HT1080 (cell line): ENCODE data around the gene PSMD11. TPM values are rescaled to one million over a fixed set of nuclear protein-coding genes. Genes with fewer than 3 reads are reported as not detected.
"Not testable (repeated sequence)": the region's sequence is repeated elsewhere in the genome, so short reads cannot be mapped to it uniquely, and the experiment has no call there.

ENCODE experiments used
- DNase-seq: peaks from one replicate; pipeline ENCODE4 v3.0.0-alpha.2; 2015; ENCODE audit warnings: low read depth
- polyA plus RNA-seq, 2 experiments: library from polyadenylated mRNA; depleted of rRNA; stranded (reverse); fragments of >200 nt; gene quantifications; 2 replicates each; pipeline ENCODE4 v1.2.3, GENCODE V29; 2015
- total RNA-seq: library from RNA; depleted of rRNA; stranded (reverse); fragments of >200 nt; shearing (Covaris generic); gene quantifications from 2 replicates; pipeline ENCODE4 v1.2.3, GENCODE V29; 2014; rRNA removed

Gene PSMD11
- total RNA-seq, result 117 and 157 TPM in 2 replicates
- polyA plus RNA-seq (2015; cell fraction: cytosol; rRNA removed), result 106 and 118 TPM in 2 replicates
- polyA plus RNA-seq (2015; cell fraction: nucleus; rRNA removed), result 137 and 142 TPM in 2 replicates

DNA sequence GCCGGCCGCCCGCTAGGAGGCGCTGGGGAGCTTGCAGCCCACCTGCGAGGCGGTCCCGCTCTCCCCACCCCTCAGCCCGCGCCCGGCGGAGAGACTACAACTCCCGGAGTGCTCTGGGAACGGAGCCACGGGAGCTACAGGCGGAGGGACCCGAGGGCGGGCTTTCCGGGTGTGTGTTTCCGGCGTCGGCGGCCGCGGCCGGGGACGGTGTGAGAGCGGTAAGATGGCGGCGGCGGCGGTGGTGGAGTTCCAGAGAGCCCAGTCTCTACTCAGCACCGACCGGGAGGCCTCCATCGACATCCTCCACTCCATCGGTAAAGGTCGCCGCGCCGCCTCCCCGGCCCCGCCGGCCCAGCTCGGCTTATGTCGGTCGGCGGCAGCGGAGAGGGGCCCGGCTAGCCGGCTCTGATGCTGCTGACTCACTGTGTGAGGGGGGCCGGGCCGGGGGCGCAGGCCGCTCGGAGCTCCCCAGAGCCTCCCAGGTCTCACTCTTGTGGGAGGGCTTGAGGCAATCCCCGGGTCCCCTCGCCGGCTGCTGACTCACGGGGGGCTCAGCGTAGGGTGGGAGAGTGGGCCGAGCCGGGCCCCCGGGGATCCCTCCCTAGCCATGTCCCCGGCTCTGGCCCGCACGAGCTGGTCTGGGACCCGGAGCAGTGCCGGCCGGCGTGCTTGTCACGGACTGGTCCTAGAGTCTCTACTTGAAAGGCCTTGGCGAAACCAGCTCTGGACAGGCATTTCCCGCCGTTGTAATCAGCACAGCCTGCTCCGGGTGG, at the start of gene PSMD11:
TSS of gene PSMD11 (plus strand) at position 210 of the 773 bp plus-strand sequence. CDS start at position 224, 14 bp downstream.
- DNase-seq, result peak; percentile 96

DNA sequence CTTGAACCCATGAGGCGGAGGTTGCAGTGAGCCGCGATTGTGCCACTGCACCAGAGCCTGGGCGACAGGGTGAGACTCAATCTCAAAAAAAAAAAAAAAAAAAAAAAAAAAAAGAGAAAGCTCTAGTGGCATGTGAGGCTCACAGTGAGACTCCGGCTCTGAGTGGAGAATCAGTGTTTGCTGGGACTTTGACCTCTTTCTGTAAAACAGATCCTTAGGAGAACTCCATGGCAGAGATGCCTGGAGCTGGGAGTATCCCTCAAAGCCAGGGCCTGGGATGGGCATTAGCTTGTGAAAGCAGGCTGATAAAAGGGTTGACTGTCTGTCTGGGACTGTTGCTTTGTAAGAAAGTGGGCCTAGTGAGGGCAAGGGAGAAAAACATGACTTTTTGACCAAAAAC, 48.0 kb upstream of the PSMD11 start:
- DNase-seq, result no peak

DNA sequence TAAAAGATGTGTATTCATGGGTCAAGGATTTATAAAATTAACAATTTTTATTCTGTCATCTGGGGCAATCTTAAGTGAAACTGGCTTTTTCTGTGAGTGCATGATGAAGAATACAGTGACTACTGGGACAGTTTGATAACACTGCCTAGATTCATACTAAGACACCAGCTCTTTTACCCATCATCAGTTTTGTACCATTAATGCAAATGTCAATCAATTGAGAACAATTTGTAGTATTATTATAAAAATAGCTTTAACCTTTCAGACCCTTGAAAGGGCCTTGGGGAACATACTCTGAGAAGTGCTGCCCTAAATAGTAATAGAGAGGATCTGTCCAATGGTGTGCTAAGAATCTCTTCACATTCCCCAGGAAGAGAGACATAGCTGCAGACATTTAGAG, 45.4 kb upstream of the PSMD11 start:
- DNase-seq, result no peak

GRCh38 chr17:32410085-32410484, 34.2 kb upstream of the PSMD11 start:
- not testable (repeated sequence) for DNase-seq

DNA sequence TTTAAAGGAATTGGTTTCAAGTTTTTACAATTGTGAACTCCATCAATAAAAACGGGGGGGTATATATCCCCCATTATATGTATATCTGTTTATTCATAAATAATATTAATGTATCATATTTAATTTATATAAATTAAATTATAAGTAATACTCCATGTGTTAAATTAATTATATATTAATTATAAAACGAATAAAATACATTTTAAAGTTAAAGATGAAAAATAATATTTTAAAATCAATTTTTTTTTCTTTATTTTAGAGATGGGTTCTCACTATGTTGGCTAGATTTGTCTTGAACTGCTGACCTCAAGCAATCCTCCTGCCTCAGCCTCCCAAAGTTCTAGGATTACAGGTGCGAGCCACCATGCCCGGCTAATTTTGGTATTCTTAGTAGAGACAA, 17.4 kb upstream of the PSMD11 start:
- DNase-seq, result no peak

DNA sequence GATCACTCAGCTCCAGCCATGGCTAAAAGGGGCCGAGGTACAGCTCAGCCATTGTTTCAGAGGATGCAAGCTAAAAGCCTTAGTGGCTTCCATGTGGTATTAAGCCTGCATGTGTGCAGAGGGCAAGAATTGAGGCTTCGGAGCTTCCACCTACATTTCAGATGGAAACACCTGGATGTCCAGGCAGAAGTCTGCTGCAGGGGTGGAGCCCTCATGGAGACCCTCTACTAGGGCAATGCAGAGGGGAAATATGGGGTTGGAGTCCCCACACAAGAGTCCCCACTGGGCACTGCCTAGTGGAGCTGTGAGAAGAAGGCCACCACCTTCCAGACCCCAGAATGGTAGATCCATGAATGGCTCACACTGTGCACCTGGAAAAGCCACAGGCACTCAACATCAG, 14.7 kb upstream of the PSMD11 start:
- no peak for DNase-seq

DNA sequence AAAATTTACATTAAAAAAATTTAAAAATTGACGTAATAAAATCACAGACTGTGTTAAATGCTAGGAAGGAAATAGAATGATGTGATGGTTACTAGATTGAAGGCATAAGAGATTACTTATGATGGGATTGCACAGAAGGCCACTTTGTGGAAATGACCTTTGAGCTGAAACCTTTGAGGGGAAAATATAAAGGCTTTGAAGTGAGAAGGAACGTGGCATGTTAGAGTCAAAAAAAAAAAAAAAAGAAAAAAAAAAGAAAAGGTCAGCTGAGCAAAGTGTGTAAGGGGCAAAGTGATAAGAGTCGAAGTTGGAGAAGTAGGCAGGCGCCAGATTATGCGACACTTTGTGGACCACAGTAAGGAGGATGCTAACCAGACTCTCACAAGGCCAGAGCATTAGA, 3.6 kb upstream of the PSMD11 start:
- no peak for DNase-seq

- no peak for DNase-seq
Observed at GRCh38 chr17:32441886-32442285, 2.4 kb upstream of the PSMD11 start.

DNA sequence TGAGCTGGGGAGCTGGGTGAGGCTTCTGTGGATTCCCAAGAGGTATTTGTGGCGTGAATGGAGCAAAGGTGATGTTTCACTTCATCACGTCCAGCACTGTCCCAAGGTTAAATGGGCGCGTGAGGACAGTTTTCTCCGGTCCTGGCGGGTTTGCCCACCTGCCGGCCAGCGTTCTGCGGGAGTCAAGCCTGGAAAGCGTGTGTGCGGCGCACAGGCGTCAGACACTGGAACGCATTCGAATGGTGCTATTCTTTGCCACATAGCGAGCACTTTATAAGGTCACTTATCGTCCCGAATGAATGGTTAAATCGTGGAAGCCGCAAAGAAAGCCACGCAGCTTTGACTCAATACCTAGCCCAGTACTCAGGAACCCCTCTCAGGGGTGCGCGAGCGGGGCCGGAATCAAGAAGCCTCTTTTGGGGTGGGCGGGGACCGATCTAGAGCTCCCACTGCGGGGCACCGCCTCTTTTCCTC, 446 bp upstream of the PSMD11 start:
- no peak for DNase-seq

- peak; percentile 70 for DNase-seq
Observed at GRCh38 chr17:32445074-32445415, 735 bp downstream of the PSMD11 start.

DNA sequence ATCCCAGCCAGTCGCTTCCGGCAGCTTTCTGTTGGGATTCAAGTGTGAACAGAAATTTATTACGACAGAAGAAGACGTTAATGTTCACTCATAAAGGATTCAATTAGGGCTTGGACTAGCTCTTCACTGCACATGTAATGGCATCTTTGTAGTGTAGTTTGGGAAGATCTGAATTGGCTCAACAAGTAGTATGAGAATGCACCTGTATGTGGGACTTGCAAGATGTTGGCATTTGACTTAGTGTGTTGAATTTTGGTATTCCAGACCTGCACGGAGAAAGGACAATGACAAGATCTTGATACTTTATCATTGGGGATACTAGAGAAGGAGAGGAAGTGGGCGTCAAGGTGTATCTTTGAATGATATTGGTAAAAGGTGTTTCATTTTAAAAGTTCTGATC, 1.2 kb downstream of the PSMD11 start:
- DNase-seq, result no peak

GRCh38 chr17:32445971-32446370, 1.7 kb downstream of the PSMD11 start:
- DNase-seq, result peak; percentile 10

DNA sequence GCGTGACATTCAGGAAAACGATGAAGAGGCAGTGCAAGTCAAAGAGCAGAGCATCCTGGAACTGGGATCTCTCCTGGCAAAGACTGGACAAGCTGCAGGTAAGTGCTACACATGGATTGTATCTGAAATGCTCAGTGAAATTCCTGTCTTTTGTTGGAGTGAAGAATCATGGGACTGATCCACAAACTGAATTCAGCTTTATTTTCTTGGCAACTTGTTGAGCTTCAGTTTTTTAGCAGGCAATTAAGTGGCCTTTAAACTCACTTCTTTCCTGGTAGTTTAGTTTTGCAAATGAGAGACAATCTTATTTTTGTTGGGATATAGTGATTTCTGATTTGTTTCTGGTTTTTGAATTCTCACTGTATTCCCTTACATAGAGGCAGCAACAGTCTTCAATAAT, 2.6 kb downstream of the PSMD11 start:
- DNase-seq, result no peak

- DNase-seq, result no peak
Observed at GRCh38 chr17:32449963-32450362, 5.7 kb downstream of the PSMD11 start.

DNA sequence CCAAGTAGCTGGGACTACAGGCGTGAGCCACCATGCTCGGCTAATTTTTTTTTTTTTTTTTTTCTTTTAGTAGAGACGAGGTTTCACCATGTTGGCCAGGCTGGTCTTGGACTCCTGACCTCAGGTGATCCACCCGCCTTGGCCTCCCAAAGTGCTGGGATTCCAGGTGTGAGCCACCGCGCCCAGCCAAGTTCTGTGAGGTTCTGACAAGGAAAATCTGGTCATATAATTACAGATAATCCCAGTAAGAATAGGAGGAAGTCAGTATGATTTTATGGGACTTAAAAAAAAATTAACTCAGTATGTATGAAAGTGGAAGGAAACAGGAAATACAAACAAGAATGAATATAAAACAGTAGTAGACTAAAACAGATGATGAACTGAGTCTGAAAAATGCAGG, 6.1 kb downstream of the PSMD11 start:
- DNase-seq, result not testable (repeated sequence)

DNA sequence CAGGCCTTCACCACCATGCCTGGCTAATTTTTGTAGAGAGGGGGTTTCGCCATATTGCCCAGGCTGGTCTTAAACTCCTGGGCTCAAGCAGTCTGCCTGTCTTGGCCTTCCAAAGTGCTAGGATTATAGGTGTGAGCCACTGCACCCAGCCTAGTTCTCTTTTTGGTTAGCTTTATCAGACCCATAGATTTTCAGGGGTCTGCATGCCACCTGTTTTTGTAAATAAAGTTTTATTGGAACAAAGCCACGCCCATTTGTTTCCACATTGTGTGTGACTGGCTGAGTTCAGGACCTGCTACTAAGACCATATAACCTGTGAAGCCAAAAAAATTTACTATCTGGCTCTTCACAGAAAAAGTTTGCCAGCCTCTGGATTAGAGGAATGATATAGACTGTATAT, 7.6 kb downstream of the PSMD11 start:
- no peak for DNase-seq

DNA sequence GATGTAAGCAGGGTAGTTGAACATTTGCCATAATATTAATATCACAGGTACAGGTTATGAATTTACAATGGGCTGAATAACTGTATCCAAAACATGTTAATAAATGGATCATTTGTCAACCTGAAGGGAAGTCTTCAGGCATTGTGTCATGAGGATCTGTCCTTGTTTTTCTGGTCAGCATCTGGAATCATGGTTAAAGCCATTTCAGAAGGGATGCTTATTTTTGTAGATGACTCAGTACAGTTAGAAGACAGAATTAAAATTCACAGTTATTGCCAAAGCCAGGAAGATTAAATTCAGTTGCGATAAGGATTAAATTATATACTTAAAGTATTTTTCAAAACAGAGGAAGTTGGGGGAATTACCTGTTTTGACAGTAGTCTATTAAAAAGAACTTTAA, 8.0 kb downstream of the PSMD11 start:
- DNase-seq, result no peak

DNA sequence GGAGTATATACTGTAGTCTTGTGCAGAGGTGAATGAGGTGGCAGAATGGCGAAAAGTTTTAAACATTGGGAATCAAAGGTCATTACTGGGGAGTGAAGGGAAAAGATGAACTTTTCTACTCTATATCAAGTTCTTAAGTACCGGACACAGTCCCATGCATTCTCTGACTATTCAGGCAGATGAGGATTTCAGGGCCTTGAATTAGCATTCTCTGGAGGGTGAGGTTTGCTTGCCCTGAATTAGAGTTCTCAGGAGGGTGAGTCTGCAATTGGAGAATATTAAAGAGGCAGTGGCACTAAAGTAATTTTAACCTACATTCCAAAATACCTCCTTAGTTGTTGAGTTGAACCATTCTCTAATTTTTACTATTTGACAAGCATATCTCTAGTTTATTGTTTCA, 9.1 kb downstream of the PSMD11 start:
- DNase-seq, result no peak

DNA sequence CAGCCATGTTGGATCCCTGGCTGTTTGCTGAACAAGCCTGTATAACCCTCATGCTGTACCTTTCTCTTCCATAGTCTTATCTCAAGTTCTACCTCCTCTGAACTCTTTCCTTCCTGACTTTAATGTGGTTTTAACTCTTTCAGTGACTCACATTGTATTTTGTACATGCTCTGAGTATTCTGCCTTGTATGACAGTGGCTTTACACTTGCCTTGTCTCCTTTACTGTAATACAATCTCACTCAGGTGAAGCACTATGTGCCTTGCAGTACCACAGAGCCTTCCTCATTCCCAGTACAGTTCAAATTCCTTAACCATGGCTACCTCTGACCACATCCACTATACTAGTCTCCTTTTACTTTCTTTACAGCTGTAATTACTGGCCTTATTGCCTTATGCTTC, 14.1 kb downstream of the PSMD11 start:
- DNase-seq, result no peak

DNA sequence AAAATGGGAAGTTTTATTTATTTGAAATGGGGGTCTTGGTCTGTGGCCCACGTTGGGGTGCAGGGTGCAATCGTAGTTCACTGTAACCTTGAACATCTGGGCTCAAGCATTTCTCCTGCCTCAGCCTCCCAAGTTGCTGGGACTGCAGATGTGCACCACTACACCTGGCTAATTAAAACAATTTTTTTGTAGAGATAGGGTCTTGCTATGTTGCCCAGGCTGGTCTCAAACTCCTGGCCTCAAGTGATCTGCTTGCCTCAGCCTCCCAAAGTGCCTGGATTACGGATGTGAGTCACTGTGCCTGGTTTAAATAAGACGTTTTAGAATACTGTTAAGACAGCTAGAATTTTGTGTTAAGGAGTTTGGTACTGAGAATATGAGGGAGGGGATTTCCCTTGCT, 15.7 kb downstream of the PSMD11 start:
- no peak for DNase-seq

DNA sequence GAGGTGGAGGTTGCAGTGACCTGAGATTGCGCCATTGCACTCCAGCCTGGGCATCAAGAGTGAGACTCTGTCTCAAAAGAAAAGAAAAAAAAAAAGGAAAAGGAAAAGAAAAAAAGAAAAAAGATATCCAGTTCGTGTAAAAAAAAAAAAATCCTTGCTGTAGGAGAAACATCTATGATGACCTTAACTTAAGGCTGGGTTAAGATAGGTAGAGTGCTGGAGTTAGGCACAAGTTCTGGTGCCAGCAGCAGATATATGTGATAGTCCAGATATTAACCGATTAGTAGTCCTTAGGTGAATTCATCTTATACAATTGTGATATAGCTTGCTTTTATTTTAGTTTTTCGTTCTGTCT, 17.2 kb downstream of the PSMD11 start:
- DNase-seq, result no peak

DNA sequence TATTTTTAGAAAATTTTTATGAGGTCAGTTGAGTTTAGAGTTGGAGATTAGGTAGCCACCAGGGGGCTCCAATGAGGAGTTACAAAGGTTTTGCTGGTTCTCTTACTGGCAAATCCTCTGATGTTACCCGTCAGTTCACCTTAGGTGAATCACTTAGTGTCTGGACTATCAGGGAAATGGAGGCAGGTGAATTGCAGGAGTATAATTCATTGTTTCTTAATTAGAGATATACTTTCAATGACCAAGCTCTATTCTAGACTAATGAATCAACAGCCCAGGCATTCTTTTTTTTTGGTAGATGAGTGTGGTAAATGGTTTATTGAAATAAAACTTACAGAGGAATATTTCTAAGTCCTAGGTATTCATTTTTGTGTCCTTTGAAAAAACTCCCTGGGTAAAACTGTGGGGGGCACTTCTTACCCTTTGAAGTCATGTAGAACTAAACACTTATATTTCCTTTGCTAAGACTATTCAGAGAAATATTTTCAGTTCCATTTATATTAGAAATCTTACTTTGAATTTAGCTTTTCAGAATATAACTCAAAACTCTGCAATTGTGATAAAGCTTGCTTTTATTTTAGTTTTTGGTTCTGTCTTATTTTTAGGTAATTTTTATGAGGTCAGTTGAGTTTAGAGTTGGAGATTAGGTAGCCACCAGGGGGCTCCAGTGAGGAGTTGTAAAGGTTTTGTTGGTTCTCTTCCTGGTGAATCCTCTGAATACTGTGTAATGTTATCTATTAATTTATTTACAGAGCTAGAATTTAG, 17.7 kb downstream of the PSMD11 start:
- peak; percentile 60 for DNase-seq

- DNase-seq, result no peak
Observed at GRCh38 chr17:32463304-32463703, 19.0 kb downstream of the PSMD11 start.
